Stimulated activated CD8-positive, alpha-beta memory T cell treated with anti-CD3 and anti-CD28 coated beads, Interleukin-15, amount 100 ng/mL, for 24 hours (primary cell): ENCODE measurements around the gene TYMS.
"Not testable (repeated sequence)": the region's sequence is repeated elsewhere in the genome, so short reads cannot be mapped to it uniquely, and the experiment has no call there.

Experiments used
- DNase-seq: peaks from one replicate; pipeline ENCODE4 v3.0.0-alpha.2; 2020; ENCODE audit warnings: low read depth

Gene TYMS

GRCh38 chr18:678482-679182, 21.2 kb downstream of the TYMS start:
- no peak for DNase-seq

- DNase-seq, result no peak
Measured at GRCh38 chr18:679516-679915, 22.1 kb downstream of the TYMS start.

GRCh38 chr18:680392-680791, 22.9 kb downstream of the TYMS start:
- DNase-seq, result no peak

DNA sequence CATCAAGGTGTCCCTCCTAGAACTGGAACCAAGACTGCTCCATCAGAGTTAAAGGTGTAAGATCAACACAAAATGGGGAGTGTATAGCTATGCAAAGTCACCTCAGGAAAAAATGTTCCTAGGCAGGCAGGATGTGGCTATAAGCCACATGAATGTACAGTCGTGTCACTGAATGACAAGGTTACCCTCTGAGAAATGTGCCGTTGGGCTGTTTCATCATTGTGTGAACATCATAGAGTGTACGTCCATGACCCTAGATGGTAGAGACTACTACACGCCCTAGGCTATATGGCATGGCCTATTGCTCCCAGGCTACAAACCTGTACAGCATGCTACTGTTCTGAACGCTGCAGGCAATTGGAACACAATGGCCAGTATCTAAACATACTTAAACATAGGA, 24.5 kb downstream of the TYMS start:
- DNase-seq, result no peak

DNA sequence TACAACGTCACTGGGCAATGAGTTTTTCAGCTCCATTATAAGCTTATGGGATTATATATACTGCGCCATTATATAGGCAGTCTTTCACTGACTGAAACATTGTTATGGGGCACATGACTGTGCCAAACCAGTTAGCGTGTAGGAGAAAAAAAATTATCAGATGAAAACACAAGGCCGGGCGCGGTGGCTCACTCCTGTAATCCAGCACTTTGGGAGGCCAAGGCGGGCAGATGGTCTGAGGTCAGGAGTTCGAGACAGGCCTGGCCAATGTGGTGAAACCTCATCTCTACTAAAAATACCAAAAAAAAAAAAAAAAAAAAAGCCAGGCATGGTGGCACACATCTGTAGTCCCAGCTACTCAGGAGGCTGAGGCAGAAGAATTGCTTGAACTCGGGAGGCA, 25.0 kb downstream of the TYMS start:
- not testable (repeated sequence) for DNase-seq

GRCh38 chr18:682833-683232, 25.4 kb downstream of the TYMS start:
- DNase-seq, result no peak

DNA sequence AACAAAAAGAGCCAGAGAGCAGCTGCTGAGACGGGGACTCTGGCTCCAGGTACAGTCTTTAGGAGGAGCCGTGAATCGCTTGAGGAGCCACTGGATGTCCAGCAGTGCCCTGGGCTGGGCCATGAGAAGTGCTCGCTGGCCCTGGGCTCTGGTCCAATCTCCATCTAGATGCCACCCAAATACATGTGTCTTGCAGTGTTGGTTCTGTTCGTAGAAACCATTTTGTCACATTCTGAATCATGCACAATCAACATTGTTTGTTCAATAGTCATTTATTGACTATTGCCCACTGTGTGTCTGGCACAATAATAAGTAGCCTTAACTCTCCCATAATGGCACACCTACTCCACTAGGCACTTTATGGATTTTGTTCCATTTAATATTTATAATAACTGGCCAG, 26.1 kb downstream of the TYMS start:
- no peak for DNase-seq

DNA sequence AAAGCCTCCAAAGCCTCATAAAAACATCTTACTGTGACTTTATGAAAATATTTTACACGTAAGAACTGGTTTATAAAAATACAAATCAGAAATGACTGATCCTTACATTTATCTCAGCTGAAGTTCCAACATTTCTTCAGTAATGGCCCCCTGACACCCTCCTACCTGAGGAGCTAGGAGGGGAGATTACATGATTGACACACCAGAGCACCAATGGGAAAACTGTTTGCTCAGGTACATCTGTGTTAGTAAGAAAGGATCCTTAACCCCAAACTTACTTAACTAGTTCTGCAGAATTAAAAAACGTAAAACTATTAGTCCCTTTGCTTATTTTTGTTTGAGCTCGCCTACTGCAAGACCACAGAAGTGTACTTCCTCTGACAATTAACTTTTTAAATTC, 28.0 kb downstream of the TYMS start:
- no peak for DNase-seq

GRCh38 chr18:686339-687111, 29.1 kb downstream of the TYMS start:
- no peak for DNase-seq

DNA sequence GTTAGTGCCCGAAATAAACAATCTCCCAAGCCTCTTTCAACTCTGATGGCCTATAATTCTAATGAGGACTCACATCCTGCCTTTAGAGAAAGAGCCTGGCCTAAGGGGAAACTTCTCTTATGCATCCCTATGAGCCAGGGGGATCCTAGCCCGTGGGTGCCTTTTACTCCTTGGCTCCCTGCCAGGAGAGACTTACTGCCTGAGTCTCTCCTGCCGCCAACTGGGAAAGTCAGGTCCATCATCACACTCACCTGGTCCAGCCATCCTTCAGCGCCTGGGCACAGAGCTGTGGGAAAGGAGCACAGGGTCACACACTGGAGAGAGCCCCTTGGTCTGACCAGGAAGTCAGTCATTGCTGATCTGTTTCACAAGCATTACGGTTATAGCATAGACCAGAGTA, 30.9 kb downstream of the TYMS start:
- no peak for DNase-seq

GRCh38 chr18:692824-693223, 35.4 kb downstream of the TYMS start:
- no peak for DNase-seq

DNA sequence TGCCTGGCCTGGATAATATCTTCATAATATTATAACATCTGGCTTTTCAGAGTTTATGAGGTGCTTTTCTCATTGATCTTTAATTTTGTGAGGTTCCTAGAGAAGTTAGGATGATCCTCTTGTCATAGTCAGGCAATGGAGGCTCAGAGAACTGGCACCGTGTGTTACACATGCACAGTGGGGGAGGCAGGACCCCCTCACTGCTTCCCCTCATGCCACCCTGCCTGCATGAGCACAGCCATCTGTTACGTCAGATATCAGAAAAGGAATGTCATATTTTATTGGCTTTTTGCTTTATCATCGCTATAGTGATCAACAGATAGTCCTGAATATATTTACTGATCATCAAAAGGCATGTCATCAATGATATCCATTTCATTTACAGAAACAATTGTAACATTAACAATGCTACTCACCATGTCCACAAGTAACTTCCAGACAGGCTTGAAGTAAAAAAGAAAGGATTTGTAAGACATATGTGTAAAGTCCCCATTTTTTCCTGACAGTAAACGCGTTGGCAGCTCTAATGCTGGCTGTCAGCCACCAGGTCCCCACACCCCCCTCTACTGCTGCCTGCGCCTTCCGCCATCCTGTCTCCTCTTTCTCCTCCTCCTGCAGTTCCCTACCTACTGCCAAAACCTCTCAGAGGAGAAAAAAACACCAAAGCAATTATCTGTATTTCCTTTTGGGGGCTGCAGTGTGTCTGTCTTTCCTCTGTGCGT, 36.2 kb downstream of the TYMS start:
- no peak for DNase-seq

GRCh38 chr18:697012-697411, 39.6 kb downstream of the TYMS start:
- no peak for DNase-seq

- DNase-seq, result no peak
Measured at GRCh38 chr18:697800-698199, 40.3 kb downstream of the TYMS start.

- no peak for DNase-seq
Measured at GRCh38 chr18:703213-703967, 45.9 kb downstream of the TYMS start.

DNA sequence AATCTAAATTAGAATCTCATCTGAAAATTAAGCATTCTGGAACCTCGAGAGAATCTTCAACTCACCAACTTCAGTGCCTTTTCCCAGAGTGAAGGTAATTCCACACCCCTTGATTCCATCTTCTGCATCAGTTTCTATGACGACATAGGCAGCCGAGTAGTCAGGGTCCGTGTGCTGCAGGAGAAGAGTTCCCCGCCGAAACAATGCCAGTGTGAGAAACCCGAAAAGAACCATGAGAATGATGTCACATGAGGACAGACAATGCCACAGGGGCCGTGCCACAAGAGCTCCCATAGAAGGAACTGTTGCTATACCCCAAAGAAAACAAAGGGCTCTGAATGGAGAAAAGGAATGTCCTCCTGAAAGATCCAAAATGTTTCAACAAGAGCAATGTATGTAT, 49.0 kb downstream of the TYMS start:
- DNase-seq, result no peak

DNA sequence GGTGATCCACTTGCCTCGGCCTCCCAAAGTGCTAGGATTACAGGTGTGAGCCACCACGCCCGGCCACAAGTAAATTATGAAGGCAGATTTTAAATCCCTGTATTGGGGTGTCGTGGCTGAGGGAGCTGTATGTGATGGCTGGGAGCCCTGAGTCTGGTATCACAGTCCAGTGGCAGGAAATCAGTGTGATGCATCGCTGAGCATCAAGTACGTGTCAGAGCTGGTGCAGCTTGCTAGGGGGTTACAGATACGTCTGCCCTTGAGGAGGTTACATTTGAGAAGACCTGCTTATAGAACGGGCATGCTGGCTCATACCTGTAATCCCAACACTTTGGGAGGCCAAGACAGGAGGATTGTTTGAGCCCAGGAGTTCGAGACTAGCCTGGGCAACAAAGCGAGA, 50.6 kb downstream of the TYMS start:
- DNase-seq, result no peak

DNA sequence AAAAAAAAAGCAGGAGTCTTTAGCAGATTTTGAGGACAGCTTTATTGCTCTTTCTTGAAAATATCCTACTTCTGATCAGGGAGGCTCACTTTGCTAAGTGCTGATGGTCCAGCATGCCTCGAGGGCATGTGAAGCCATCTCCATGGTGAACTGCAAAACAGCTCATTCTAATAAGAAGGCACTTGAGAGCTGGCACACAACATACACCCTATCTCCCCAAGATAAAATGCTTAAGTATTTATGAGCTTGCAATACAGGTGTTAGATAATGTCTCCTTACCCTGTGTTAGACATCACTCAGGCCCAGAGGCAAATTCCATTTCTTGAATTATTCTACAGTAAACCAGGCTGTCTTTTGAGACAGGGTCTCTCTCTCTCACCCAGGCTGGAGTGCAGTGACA, 52.3 kb downstream of the TYMS start:
- no peak for DNase-seq

- DNase-seq, result no peak
Measured at GRCh38 chr18:710418-711300, 53.2 kb downstream of the TYMS start.

DNA sequence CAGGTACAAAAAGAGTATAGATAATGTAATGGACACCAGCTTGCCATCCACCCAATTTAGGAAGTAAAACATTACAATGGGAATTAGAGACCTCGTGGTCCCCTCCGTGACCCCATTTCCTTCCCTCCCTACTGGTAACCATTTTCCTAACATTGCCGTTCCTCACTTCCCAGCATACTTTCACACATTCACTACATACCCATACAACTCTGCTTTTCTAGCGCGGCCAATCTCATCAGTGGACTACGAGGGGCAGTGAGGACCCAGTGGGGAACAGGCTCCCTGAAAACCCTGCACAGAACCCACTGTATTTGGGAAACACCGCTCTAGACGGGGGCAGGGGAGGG, 53.8 kb downstream of the TYMS start:
- no peak for DNase-seq

DNA sequence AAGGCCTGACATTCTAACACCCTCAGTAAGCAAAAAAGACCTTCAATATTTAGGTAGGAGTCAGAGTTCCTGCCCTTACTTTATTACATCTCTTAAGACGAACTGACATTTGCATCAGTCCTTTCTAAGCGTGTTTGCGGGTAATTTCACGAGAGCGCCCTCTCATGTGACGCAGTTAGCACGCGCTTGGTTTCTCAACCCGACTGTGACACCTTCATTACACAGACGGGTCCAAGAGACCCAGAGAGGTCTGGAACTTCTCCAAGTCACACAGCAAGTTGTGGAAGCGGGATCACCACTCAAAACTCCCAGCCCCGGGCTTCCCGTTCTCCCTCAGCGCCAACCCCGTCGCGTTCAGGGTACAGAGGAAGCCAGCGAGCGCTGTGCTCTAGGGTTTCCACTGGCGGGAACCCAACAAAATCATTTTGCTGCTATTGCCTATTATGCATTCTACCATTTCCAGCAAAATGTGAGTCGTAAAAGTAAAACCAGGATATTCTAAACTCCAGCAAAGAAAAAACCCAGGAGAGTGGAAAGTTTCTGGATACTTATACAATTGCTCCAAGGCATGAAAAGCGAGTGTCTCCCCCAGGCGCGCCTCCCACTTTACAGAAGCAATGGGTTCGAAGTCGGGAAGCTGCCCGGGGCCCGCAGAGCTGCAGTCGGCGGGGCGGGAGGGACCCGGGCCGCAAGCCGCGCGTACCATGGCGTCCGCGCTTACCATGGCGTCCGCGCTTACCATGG, 54.4 kb downstream of the TYMS start:
- peak; percentile 34 for DNase-seq
